H9 (cell line): Measurements from ENCODE around the gene BTBD3. TPM values are rescaled to one million over a fixed set of nuclear protein-coding genes. Genes with fewer than 3 reads are reported as not detected.

Experiments
- DNase-seq: peaks from one replicate; pipeline ENCODE4 v3.0.0-alpha.2; 2017
- H2AFZ ChIP-seq: one replicate; pipeline ENCODE4 v1.6.1; 2013; ENCODE audit warnings: mild to moderate bottlenecking, low read length, control low read depth, moderate library complexity
- H2AK5ac ChIP-seq: 2 replicates; pipeline ENCODE4 v1.6.1; 2013; ENCODE audit warnings: low read length, control low read depth, mixed read lengths; ENCODE audit not compliant: insufficient read length
- H2BK120ac ChIP-seq: one replicate; pipeline ENCODE4 v1.6.1; 2013; ENCODE audit warnings: low read depth, mild to moderate bottlenecking, low read length, control low read depth, inconsistent platforms; ENCODE audit not compliant: poor library complexity, severe bottlenecking
- H2BK12ac ChIP-seq: 2 replicates; pipeline ENCODE4 v1.6.1; 2013; ENCODE audit warnings: low read length, control low read depth, mixed read lengths, low read depth; ENCODE audit not compliant: insufficient read length
- H2BK15ac ChIP-seq: 2 replicates; pipeline ENCODE4 v1.6.1; 2013; ENCODE audit warnings: low read depth, low read length, control low read depth
- H2BK20ac ChIP-seq: one replicate; pipeline ENCODE4 v1.6.1; 2013; ENCODE audit warnings: low read depth, mild to moderate bottlenecking, low read length, control low read depth, inconsistent platforms; ENCODE audit not compliant: poor library complexity, severe bottlenecking
- H2BK5ac ChIP-seq: 2 replicates; pipeline ENCODE4 v1.6.1; 2013; ENCODE audit warnings: low read length, control low read depth, mixed read lengths; ENCODE audit not compliant: insufficient read length
- H3K14ac ChIP-seq: 2 replicates; pipeline ENCODE4 v1.6.1; 2013; ENCODE audit warnings: low read length, control low read depth; ENCODE audit not compliant: insufficient read depth
- H3K18ac ChIP-seq: 2 replicates; pipeline ENCODE4 v1.6.1; 2013; ENCODE audit warnings: low read depth, mild to moderate bottlenecking, mixed read lengths, low read length, control low read depth; ENCODE audit not compliant: insufficient read length
- H3K23ac ChIP-seq: 2 replicates; pipeline ENCODE4 v1.6.1; 2013; ENCODE audit warnings: low read length, control low read depth, mixed read lengths, low read depth; ENCODE audit not compliant: insufficient read length
- H3K23me2 ChIP-seq: 2 replicates; pipeline ENCODE4 v1.6.1; 2013; ENCODE audit warnings: low read depth, mild to moderate bottlenecking, mixed read lengths, low read length, control low read depth; ENCODE audit not compliant: insufficient read length, poor library complexity, severe bottlenecking
- H3K27ac ChIP-seq: 2 replicates; pipeline ENCODE4 v1.5.1; 2013; ENCODE audit warnings: low read length, control low read depth, mixed read lengths, low read depth; ENCODE audit not compliant: insufficient read length
- H3K27me3 ChIP-seq: 2 replicates; pipeline ENCODE4 v1.6.1; 2013; ENCODE audit warnings: low read length, control low read depth, inconsistent platforms; ENCODE audit not compliant: insufficient read depth
- H3K4ac ChIP-seq: 2 replicates; pipeline ENCODE4 v1.6.1; 2013; ENCODE audit warnings: low read depth, mild to moderate bottlenecking, control low read depth, inconsistent platforms, low read length, moderate library complexity
- H3K4me1 ChIP-seq: 2 replicates; pipeline ENCODE4 v1.6.1; 2013; ENCODE audit warnings: low read length, control low read depth, inconsistent platforms; ENCODE audit not compliant: insufficient read depth
- H3K4me2 ChIP-seq: 2 replicates; pipeline ENCODE4 v1.6.1; 2013; ENCODE audit warnings: low read length, control low read depth, mixed read lengths; ENCODE audit not compliant: insufficient read length, insufficient read depth
- H3K56ac ChIP-seq: 2 replicates; pipeline ENCODE4 v1.6.1; 2013; ENCODE audit warnings: low read depth, mild to moderate bottlenecking, mixed read lengths, low read length, control low read depth; ENCODE audit not compliant: insufficient read length
- H3K79me1 ChIP-seq: 2 replicates; pipeline ENCODE4 v1.6.1; 2013; ENCODE audit warnings: low read depth, mild to moderate bottlenecking, moderate library complexity, low read length, control low read depth, inconsistent platforms; ENCODE audit not compliant: insufficient read depth, poor library complexity, severe bottlenecking
- H3K79me2 ChIP-seq: 2 replicates; pipeline ENCODE4 v1.6.1; 2013; ENCODE audit warnings: low read length, control low read depth, inconsistent platforms; ENCODE audit not compliant: insufficient read depth
- H3K9ac ChIP-seq: 2 replicates; pipeline ENCODE4 v1.6.1; 2013; ENCODE audit warnings: low read length, control low read depth, mixed read lengths; ENCODE audit not compliant: insufficient read length; ENCODE audit errors: extremely low read depth
- H3K9me3 ChIP-seq: one replicate; pipeline ENCODE4 v1.6.1; 2013; ENCODE audit warnings: low read depth, low read length, inconsistent platforms; ENCODE audit not compliant: control insufficient read depth
- H3T11ph ChIP-seq: one replicate; pipeline ENCODE4 v1.6.1; 2013; ENCODE audit warnings: mild to moderate bottlenecking, low read length, control low read depth, inconsistent platforms
- H4K20me1 ChIP-seq: one replicate; pipeline ENCODE4 v1.6.1; 2013; ENCODE audit not compliant: control insufficient read depth, insufficient read length, insufficient read depth
- H4K5ac ChIP-seq: 2 replicates; pipeline ENCODE4 v1.6.1; 2013; ENCODE audit warnings: low read depth, mild to moderate bottlenecking, mixed read lengths, low read length, control low read depth; ENCODE audit not compliant: insufficient read length
- H4K8ac ChIP-seq: replicated peaks from 2 replicates; pipeline ENCODE4 v1.6.1; 2013; ENCODE audit warnings: low read length, control low read depth, mixed read lengths, low read depth; ENCODE audit not compliant: insufficient read length
- H4K91ac ChIP-seq: 2 replicates; pipeline ENCODE4 v1.6.1; 2013; ENCODE audit warnings: low read depth, mild to moderate bottlenecking, moderate library complexity, mixed read lengths, low read length, control low read depth; ENCODE audit not compliant: insufficient read length
- H3K27ac Mint-ChIP-seq, 3 experiments: 2 replicates in 2 of 3; 3 replicates in 1 of 3; pipeline ENCODE4 v1.8.0; 2020 to 2021; ENCODE audit warnings: mixed read lengths in 3 of 3, mild to moderate bottlenecking in 1 of 3, moderate library complexity in 1 of 3
- H3K27me3 Mint-ChIP-seq: 2 replicates; pipeline ENCODE4 v1.8.0; 2021; ENCODE audit warnings: low read depth, mild to moderate bottlenecking, moderate library complexity, mixed read lengths
- H3K36me3 Mint-ChIP-seq, 3 experiments: 2 replicates in 2 of 3; 3 replicates in 1 of 3; pipeline ENCODE4 v1.8.0; 2020 to 2021; ENCODE audit warnings: low read depth in 3 of 3, mixed read lengths in 3 of 3; ENCODE audit not compliant: insufficient read depth in 1 of 3
- H3K4me1 Mint-ChIP-seq, 2 experiments: 2 replicates each; pipeline ENCODE4 v1.8.0; 2020; ENCODE audit warnings: mixed read lengths in 2 of 2
- H3K4me3 Mint-ChIP-seq, 2 experiments: 2 replicates in 1 of 2; 3 replicates in 1 of 2; pipeline ENCODE4 v1.8.0; 2020 to 2021; ENCODE audit warnings: mild to moderate bottlenecking in 2 of 2, mixed read lengths in 2 of 2, moderate library complexity in 1 of 2
- H3K9me3 Mint-ChIP-seq, 2 experiments: 2 replicates in 1 of 2; 3 replicates in 1 of 2; pipeline ENCODE4 v1.8.0; 2020; ENCODE audit warnings: mild to moderate bottlenecking in 2 of 2, mixed read lengths in 2 of 2, moderate library complexity in 1 of 2
- WGBS: extraction: QIAGEN DNeasy Blood & Tissue Kit; methylation state at CpG from one replicate; pipeline ENCODE4 v1.1.7; 2013; ENCODE audit warnings: missing lambda C conversion rate, low lambda C conversion rate, mixed read lengths; ENCODE audit not compliant: insufficient read length; ENCODE audit errors: extremely low coverage; 5-methylcytosine and 5-hydroxymethylcytosine counted together
- total RNA-seq: library from RNA; stranded (reverse); gene quantifications from 2 replicates; pipeline ENCODE4 v1.2.1, GENCODE V29; 2021
- TF ChIP-seq, protein P1 (sequence below): fragments of 200-600 bp; sonication (generic); conservative IDR thresholded peaks from 3 replicates; pipeline ENCODE4 v1.8.0; 2021; ENCODE audit warnings: antibody characterized with exemption, mild to moderate bottlenecking

BTBD3 gene
- total RNA-seq, 1 experiment from 2014 or later = 62.1 TPM

DNA sequence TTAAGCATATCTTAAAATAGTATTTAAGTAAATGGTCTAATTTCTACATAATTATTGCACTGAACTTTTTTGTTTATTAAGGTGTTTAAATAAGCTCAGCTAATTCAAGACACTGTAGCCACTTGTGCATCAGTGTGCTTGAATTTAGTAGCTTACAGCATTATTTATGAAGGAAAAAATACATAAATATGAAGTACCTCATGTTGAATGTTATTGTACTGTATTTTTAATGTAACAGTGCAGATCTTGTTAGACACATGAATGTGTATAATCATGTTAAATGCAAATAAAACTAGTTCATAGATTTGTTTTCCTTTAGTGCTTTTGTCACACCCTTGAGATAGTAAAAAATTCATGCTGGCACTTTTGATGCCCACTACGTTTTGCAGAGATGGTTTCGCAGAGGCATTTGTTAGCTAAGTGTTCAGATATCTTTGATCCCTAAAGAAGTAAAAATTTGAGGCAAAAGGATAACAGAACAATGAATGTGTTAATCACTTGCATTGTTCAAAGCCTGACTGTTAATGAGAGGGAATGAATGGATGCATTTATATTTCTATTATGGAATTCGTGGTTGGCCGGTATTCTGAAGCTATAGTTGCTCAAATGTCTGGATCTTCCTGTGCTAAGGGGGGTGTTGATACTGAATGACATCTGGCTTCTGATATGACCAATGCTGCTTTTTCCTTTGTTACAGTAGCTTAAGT is 8.8 kb downstream of the BTBD3 start:
- no peak overlapping the region for H3K27ac Mint-ChIP-seq
- H4K8ac ChIP-seq = no peak overlapping the region
- H2BK120ac ChIP-seq = no peak overlapping the region

More for the DNA sequence above, 8.8 kb downstream of the BTBD3 start:
- Histone ChIP-seq H2AK5ac (no peak overlapping the region), H2AFZ (no peak overlapping the region), H3K27ac (no peak overlapping the region), H3K79me1 (peaks cover 3% of the 10 kb centered on the region), H4K5ac (no peak overlapping the region), H2BK12ac (no peak overlapping the region), H3K79me2 (no peaks in the 10 kb centered on the region), H3T11ph (no peak overlapping the region), H3K56ac (no peak overlapping the region), H3K18ac (no peak overlapping the region), H3K23ac (no peak overlapping the region), H2BK5ac (no peak overlapping the region), H3K9me3 (no peaks in the 10 kb centered on the region), H3K14ac (no peak overlapping the region), H4K91ac (no peak overlapping the region), H2BK15ac (no peak overlapping the region), H3K23me2 (no peaks in the 10 kb centered on the region), H3K4me2 (no peak overlapping the region), H3K27me3 (no peaks in the 10 kb centered on the region), H3K4me1 (no peaks in the 10 kb centered on the region), H3K9ac (no peak overlapping the region), H2BK20ac (no peak overlapping the region), H3K4ac (no peak overlapping the region), H4K20me1 (no peaks in the 10 kb centered on the region)
- DNase-seq = no peak
- TF ChIP-seq, protein P1, sequence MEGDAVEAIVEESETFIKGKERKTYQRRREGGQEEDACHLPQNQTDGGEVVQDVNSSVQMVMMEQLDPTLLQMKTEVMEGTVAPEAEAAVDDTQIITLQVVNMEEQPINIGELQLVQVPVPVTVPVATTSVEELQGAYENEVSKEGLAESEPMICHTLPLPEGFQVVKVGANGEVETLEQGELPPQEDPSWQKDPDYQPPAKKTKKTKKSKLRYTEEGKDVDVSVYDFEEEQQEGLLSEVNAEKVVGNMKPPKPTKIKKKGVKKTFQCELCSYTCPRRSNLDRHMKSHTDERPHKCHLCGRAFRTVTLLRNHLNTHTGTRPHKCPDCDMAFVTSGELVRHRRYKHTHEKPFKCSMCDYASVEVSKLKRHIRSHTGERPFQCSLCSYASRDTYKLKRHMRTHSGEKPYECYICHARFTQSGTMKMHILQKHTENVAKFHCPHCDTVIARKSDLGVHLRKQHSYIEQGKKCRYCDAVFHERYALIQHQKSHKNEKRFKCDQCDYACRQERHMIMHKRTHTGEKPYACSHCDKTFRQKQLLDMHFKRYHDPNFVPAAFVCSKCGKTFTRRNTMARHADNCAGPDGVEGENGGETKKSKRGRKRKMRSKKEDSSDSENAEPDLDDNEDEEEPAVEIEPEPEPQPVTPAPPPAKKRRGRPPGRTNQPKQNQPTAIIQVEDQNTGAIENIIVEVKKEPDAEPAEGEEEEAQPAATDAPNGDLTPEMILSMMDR = no peak
- WGBS = no CpG with 5 or more reads among the region's 4 CpGs
- Mint-ChIP-seq H3K4me3 (no peak overlapping the region), H3K4me1 (peaks cover 5 to 8% of the 10 kb centered on the region in 2 experiments; a peak in 3 of 4 replicates), H3K36me3 (peaks cover 9 to 42% (median 29%) of the 10 kb centered on the region in 3 experiments; a peak in 6 of 7 replicates), H3K9me3 (no peaks in the 10 kb centered on the region), H3K27me3 (no peaks in the 10 kb centered on the region)
